IMR-90 (cell line): ENCODE results near the gene FGF9. TPM values are rescaled to one million over a fixed set of nuclear protein-coding genes. Genes with fewer than 3 reads are reported as not detected.

Experiments
- ATAC-seq: fragments of 200-7000 bp; cut with Tn5 transposase; 2 replicates; pipeline ENCODE4 v1.9.1; 2020; ENCODE audit warnings: low read depth, mild to moderate bottlenecking, moderate library complexity
- BruUV-seq: library from RNA; stranded (reverse); fragments of 400-500 nt; replicated peaks from 2 replicates; lab custom pipeline; 2021; lab: Mats Ljungman, UMichigan
- CTCF ChIA-PET: fragments of 300-600 bp; formaldehyde crosslinking; extraction: SDS; loops from one replicate; lab custom pipeline; 2021; ENCODE audit warnings: antibody characterized with exemption; lab: Yijun Ruan, JAX
- POLR2A ChIA-PET: fragments of 300-600 bp; sonication (Branson Sonifier 250); formaldehyde crosslinking; loops from one replicate; lab custom pipeline; 2022; ENCODE audit warnings: antibody characterized with exemption; ENCODE audit not compliant: unreplicated experiment; lab: Charles Lee
- DNase-seq: peaks from one replicate; pipeline ENCODE4 v3.0.0; 2013
- H2AFZ ChIP-seq: replicated peaks from 2 replicates; pipeline ENCODE3; 2013; ENCODE audit warnings: low read length, mild to moderate bottlenecking; ENCODE audit not compliant: poor library complexity
- H2AK5ac ChIP-seq: 2 replicates; pipeline ENCODE4 v1.6.1; 2013; ENCODE audit warnings: low read depth, low read length, inconsistent platforms
- H2AK9ac ChIP-seq: replicated peaks from 2 replicates; pipeline ENCODE3; 2013; ENCODE audit warnings: mild to moderate bottlenecking, low read depth, low read length, moderate library complexity; ENCODE audit not compliant: poor library complexity
- H2BK120ac ChIP-seq: 2 replicates; pipeline ENCODE4 v1.6.1; 2013; ENCODE audit warnings: low read depth, low read length, inconsistent platforms
- H2BK15ac ChIP-seq: 3 replicates; pipeline ENCODE4 v1.6.1; 2013; ENCODE audit warnings: low read depth, low read length, inconsistent platforms
- H2BK20ac ChIP-seq: 2 replicates; pipeline ENCODE4 v1.6.1; 2013; ENCODE audit warnings: low read depth, mild to moderate bottlenecking, inconsistent platforms, low read length, moderate library complexity
- H2BK5ac ChIP-seq: 2 replicates; pipeline ENCODE4 v1.6.1; 2013; ENCODE audit warnings: mild to moderate bottlenecking, low read depth, low read length, inconsistent platforms; ENCODE audit not compliant: poor library complexity, severe bottlenecking
- H3K14ac ChIP-seq: replicated peaks from 2 replicates; pipeline ENCODE4 v1.6.1; 2013; ENCODE audit warnings: low read depth, low read length, inconsistent platforms
- H3K18ac ChIP-seq: 2 replicates; pipeline ENCODE4 v1.6.1; 2013; ENCODE audit warnings: low read depth, low read length, control low read depth
- H3K23ac ChIP-seq: 2 replicates; pipeline ENCODE4 v1.6.1; 2013; ENCODE audit warnings: low read depth, low read length, inconsistent platforms
- H3K27ac ChIP-seq: 2 replicates; pipeline ENCODE4 v1.5.1; 2013; ENCODE audit warnings: mild to moderate bottlenecking, control low read depth, low read length; ENCODE audit not compliant: insufficient read depth
- H3K27me3 ChIP-seq: 2 replicates; pipeline ENCODE4 v1.6.1; 2013; ENCODE audit warnings: low read length; ENCODE audit not compliant: control insufficient read depth, insufficient read depth
- H3K36me3 ChIP-seq: 2 replicates; pipeline ENCODE4 v1.6.1; 2013; ENCODE audit warnings: low read length, mixed read lengths; ENCODE audit not compliant: control insufficient read depth, insufficient read depth
- H3K4ac ChIP-seq: 2 replicates; pipeline ENCODE4 v1.6.1; 2013; ENCODE audit warnings: low read depth, low read length, inconsistent platforms
- H3K4me1 ChIP-seq: 2 replicates; pipeline ENCODE4 v1.6.1; 2013; ENCODE audit warnings: low read length, mixed read lengths; ENCODE audit not compliant: control insufficient read depth, insufficient read depth
- H3K4me2 ChIP-seq: 2 replicates; pipeline ENCODE4 v1.6.1; 2013; ENCODE audit warnings: low read depth, mild to moderate bottlenecking, control low read depth, low read length, moderate library complexity
- H3K4me3 ChIP-seq: 2 replicates; pipeline ENCODE4 v1.5.1; 2013; ENCODE audit warnings: low read depth, mild to moderate bottlenecking, control low read depth, low read length, moderate library complexity; ENCODE audit not compliant: insufficient read depth
- H3K56ac ChIP-seq: 2 replicates; pipeline ENCODE4 v1.6.1; 2013; ENCODE audit warnings: low read length, inconsistent platforms; ENCODE audit not compliant: insufficient read depth; ENCODE audit errors: extremely low read depth
- H3K79me1 ChIP-seq, 2 experiments: 2 replicates each; pipeline ENCODE4 v1.6.1; 2013; ENCODE audit warnings: low read length in 2 of 2, inconsistent platforms in 1 of 2, low read depth in 1 of 2
- H3K9ac ChIP-seq: 2 replicates; pipeline ENCODE4 v1.6.1; 2013; ENCODE audit warnings: low read depth, low read length, control low read depth
- H3K9me1 ChIP-seq: 2 replicates; pipeline ENCODE4 v1.6.1; 2013; ENCODE audit warnings: low read length, inconsistent platforms; ENCODE audit not compliant: insufficient read depth
- H3K9me3 ChIP-seq: 2 replicates; pipeline ENCODE4 v1.6.1; 2013; ENCODE audit warnings: low read length; ENCODE audit not compliant: control insufficient read depth, insufficient read depth
- H4K20me1 ChIP-seq: 2 replicates; pipeline ENCODE4 v1.6.1; 2013; ENCODE audit warnings: low read length, inconsistent platforms; ENCODE audit not compliant: insufficient read depth
- H4K5ac ChIP-seq: 2 replicates; pipeline ENCODE4 v1.6.1; 2013; ENCODE audit warnings: mild to moderate bottlenecking, low read depth, low read length, control low read depth
- H4K8ac ChIP-seq, 2 experiments: 2 replicates each; pipeline ENCODE4 v1.6.1; 2013; ENCODE audit warnings: low read depth in 2 of 2, low read length in 2 of 2, control low read depth in 1 of 2, inconsistent platforms in 1 of 2
- H4K91ac ChIP-seq: 2 replicates; pipeline ENCODE4 v1.6.1; 2013; ENCODE audit warnings: low read depth, low read length, inconsistent platforms; ENCODE audit not compliant: insufficient read depth
- CEBPB ChIP-seq: IDR thresholded peaks from 2 replicates; pipeline ENCODE4 v1.6.1; 2012; ENCODE audit warnings: low read depth, low read length, improper control_type of control experiment
- FOS ChIP-seq: fragments of 150-350 bp; IDR thresholded peaks from 2 replicates; pipeline ENCODE4 v1.6.1; 2016; ENCODE audit warnings: low read depth, low read length
- MAFK ChIP-seq: IDR thresholded peaks from 2 replicates; pipeline ENCODE4 v1.6.1; 2012; ENCODE audit warnings: low read depth, low read length, improper control_type of control experiment
- MXI1 ChIP-seq: IDR thresholded peaks from 2 replicates; pipeline ENCODE4 v1.6.1; 2012; ENCODE audit warnings: low read depth, mild to moderate bottlenecking, low read length, moderate library complexity, borderline replicate concordance
- NFE2L2 ChIP-seq: fragments of 150-350 bp; IDR thresholded peaks from 2 replicates; pipeline ENCODE4 v1.6.1; 2016; ENCODE audit warnings: low read depth, mild to moderate bottlenecking, low read length
- POLR2A ChIP-seq: IDR thresholded peaks from 2 replicates; pipeline ENCODE4 v1.6.1; 2012; ENCODE audit warnings: mild to moderate bottlenecking, low read depth, low read length
- WGBS, 2 experiments: methylation state at CpG; one replicate each; pipeline versions ENCODE4 v1.1.5 to v1.1.7; 2013; ENCODE audit warnings: missing lambda C conversion rate in 2 of 2; ENCODE audit not compliant: insufficient read length in 1 of 2; ENCODE audit errors: extremely low coverage in 2 of 2; 5-methylcytosine and 5-hydroxymethylcytosine counted together
- dilution Hi-C: fragments of 300-500 bp; cut with HindIII; formaldehyde crosslinking; loops from one replicate; pipeline ENCODE4 v1.14.3; 2018; ENCODE audit warnings: low sequenced_read_pairs; ENCODE audit not compliant: unreplicated experiment
- in situ Hi-C: fragments of 300-500 bp; cut with MboI; formaldehyde crosslinking; loops from 3 replicates; pipeline ENCODE4 v1.14.3; 2019; ENCODE audit warnings: low sequenced_read_pairs, inconsistent platforms, mixed read lengths
- intact Hi-C: fragments of 100-400 bp; cut with micrococcal nuclease; formaldehyde crosslinking; loops from 2 replicates; pipeline ENCODE4 v1.10.0; 2022
- polyA plus RNA-seq, 3 experiments: library from polyadenylated mRNA; depleted of rRNA; stranded (reverse); fragments of >200 nt; gene quantifications; 2 replicates each; pipeline ENCODE4 v1.2.3, GENCODE V29; 2012; ENCODE audit warnings: low replicate concordance in 1 of 3
- total RNA-seq: library from RNA; depleted of rRNA; stranded (reverse); fragments of >200 nt; gene quantifications from 2 replicates; pipeline ENCODE4 v1.2.3, GENCODE V29; 2012

Gene FGF9
- total and polyA plus RNA-seq, 2 of the 4 experiments (the other 2 are of a cell fraction) = under 0.01 to 0.05 TPM

DNA sequence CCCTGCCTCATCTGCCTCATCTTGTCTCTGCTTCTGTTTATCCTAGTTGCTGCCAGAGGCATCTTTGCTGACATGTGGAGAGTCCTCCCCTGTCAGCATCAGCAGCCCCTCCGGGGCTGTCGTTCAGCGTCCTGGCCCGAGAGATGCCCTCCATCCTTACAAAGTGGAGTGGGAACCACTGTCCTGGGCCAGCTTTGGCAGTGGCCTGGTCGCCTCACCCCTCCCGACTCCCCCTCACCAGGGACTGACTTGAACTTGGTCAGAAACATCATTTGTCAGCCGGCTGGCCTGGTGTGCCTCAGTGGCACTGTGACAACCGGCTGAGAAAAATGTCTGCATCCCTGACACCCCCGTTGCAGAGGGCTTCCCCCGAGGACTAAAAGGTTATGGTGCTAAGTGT, 20.6 kb downstream of the FGF9 start:
- WGBS, 2 experiments = 78% methylated on average over 3 of the region's 10 CpGs; no CpG with 5 or more reads in 1 of the 2 experiments
- no TSS peak for BruUV-seq
- intact Hi-C loops (no loop called here), in situ Hi-C loops (no loop called here), dilution Hi-C loops (no loop called here)
- H3K9ac ChIP-seq = no peak overlapping the region
- ATAC-seq (no peak), DNase-seq (no peak)
- H3K36me3 ChIP-seq = peaks cover 2% of the 10 kb centered on the region; the same call in 1 of the 2 replicates
- H3K27me3 ChIP-seq = peaks cover 19% of the 10 kb centered on the region
- TF ChIP-seq MAFK (no peak), NFE2L2 (no peak), MXI1 (no peak), POLR2A (no peak), CEBPB (no peak), FOS (no peak)
- no peak overlapping the region for H3K18ac ChIP-seq
- no peak overlapping the region for H2AK5ac ChIP-seq
- H3K56ac ChIP-seq = no peak overlapping the region
- ChIA-PET POLR2A (no interaction called here), CTCF (interaction anchor here (0.7 kb wide), 1 partner anchor 193 kb away, joined by 3 read pairs; no protein-coding TSS in a partner anchor)
- H2BK5ac ChIP-seq = no peak overlapping the region
- no peak overlapping the region for H2AFZ ChIP-seq
- H3K4me3 ChIP-seq = no peak overlapping the region
- no peak overlapping the region for H2AK9ac ChIP-seq
- no peak overlapping the region for H3K4ac ChIP-seq
- H2BK15ac ChIP-seq = no peak overlapping the region
- H3K14ac ChIP-seq = no peak overlapping the region
- no peaks in the 10 kb centered on the region; the same call in 1 of the 2 replicates for H3K9me1 ChIP-seq
- H4K5ac ChIP-seq = no peak overlapping the region
- no peaks in the 10 kb centered on the region for H4K20me1 ChIP-seq
- H3K23ac ChIP-seq = no peak overlapping the region
- H3K4me2 ChIP-seq = no peak overlapping the region
- H2BK20ac ChIP-seq = no peak overlapping the region
- H4K91ac ChIP-seq = no peak overlapping the region
- no peaks in the 10 kb centered on the region for H3K79me1 ChIP-seq
- no peaks in the 10 kb centered on the region for H3K9me3 ChIP-seq
- H3K27ac ChIP-seq = no peak overlapping the region
- H3K4me1 ChIP-seq = no peaks in the 10 kb centered on the region; the same call in 1 of the 2 replicates
- H2BK120ac ChIP-seq = no peak overlapping the region
- H4K8ac ChIP-seq = no peak overlapping the region
